ENCODE data around the gene BEX1. TPM values are rescaled to one million over a fixed set of nuclear protein-coding genes. Genes with fewer than 3 reads are reported as not detected.

The BEX1 gene
- total and polyA plus RNA-seq, 8 donors = 8.4 to 19.5 (median 9.4) TPM; not detected in 4

GRCh38 chrX:103101299-103102042 is 37.5 kb upstream of the BEX1 start:
- Histone ChIP-seq H3K36me3 (no peaks in the 10 kb centered on the region), H3K4me1 (no peaks in the 10 kb centered on the region), H3K27me3 (no peaks in the 10 kb centered on the region), H3K9me3 (no peaks in the 10 kb centered on the region), H3K4me3 (no peak overlapping the region), H3K27ac (no peak overlapping the region)
- TF ChIP-seq POLR2A (IDR thresholded peaks at IDR 0.05) = no peak
- no peak for TF ChIP-seq POLR2AphosphoS5 (IDR thresholded peaks at IDR 0.05)
- WGBS, 5 donors = 6 to 27% (median 19%) methylated on average over 3 of the region's 3 CpGs
- peak in 1 of 2 donors; percentile 12 for DNase-seq
- intact Hi-C loops (cut with DNase I; ENCODE audit: low total_unique reads) = no loop called here

DNA sequence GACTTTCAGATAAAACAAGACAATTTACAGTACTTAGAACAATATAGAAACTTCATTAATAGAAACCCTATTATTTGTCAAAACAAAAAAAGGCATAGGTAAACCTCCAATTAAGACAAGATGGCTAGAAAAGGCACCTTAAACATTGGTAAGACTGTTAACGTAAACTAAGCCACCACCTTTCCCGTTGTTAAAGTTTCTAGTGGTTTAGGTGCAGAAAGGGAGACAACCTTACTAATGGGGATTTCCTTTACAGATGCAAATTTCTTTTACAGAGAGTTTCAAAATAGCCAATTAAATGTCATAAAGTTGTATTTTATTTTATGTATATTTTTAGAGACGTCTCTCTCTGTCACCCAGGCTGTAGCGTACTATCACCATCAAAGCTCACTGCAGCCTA is 36.5 kb upstream of the BEX1 start:
- Histone ChIP-seq H3K27me3 (no peaks in the 10 kb centered on the region), H3K4me1 (no peaks in the 10 kb centered on the region), H3K9me3 (no peaks in the 10 kb centered on the region), H3K27ac (no peak overlapping the region), H3K36me3 (no peaks in the 10 kb centered on the region), H3K4me3 (no peak overlapping the region)
- intact Hi-C loops (cut with DNase I; ENCODE audit: low total_unique reads) = no loop called here
- TF ChIP-seq POLR2AphosphoS5 (IDR thresholded peaks at IDR 0.05) = no peak
- TF ChIP-seq EP300 (IDR thresholded peaks at IDR 0.05) = no peak
- TF ChIP-seq CTCF (IDR thresholded peaks at IDR 0.05) = no peak
- no peak for TF ChIP-seq POLR2A (IDR thresholded peaks at IDR 0.05)
- no peak for DNase-seq
- WGBS, 5 donors = 84 to 96% (median 85%) methylated on average over 4 of the region's 4 CpGs

DNA sequence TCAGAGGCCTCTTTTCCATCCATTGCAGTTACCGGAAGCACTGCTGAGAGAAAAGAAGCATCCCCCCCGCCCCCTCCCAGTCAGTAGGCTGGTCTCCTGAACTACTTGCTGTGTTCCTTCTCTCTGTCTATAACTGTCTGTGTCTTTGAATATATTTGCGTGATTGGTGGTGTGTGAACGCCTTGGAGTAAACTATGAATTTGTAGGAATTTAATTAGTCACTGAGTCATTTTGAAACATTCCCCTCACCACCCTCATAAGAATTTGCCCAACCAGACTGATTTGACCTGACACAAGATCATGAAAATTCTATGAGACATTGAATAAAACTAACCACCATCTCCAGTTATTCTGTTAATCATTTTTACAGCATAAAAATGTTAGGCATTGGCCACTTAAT is 35.7 kb upstream of the BEX1 start:
- no peak for TF ChIP-seq CTCF (IDR thresholded peaks at IDR 0.05)
- no peak for TF ChIP-seq POLR2A (IDR thresholded peaks at IDR 0.05)
- TF ChIP-seq EP300 (IDR thresholded peaks at IDR 0.05) = no peak
- TF ChIP-seq POLR2AphosphoS5 (IDR thresholded peaks at IDR 0.05) = no peak
- H3K9me3 ChIP-seq = no peaks in the 10 kb centered on the region
- no peaks in the 10 kb centered on the region for H3K27me3 ChIP-seq
- intact Hi-C loops (cut with DNase I; ENCODE audit: low total_unique reads) = no loop called here
- no peak for DNase-seq
- H3K4me1 ChIP-seq = no peaks in the 10 kb centered on the region
- H3K36me3 ChIP-seq = no peaks in the 10 kb centered on the region
- H3K4me3 ChIP-seq = no peak overlapping the region
- WGBS, 5 donors = 77 to 95% (median 82%) methylated on average over 4 of the region's 4 CpGs
- H3K27ac ChIP-seq = no peak overlapping the region

- TF ChIP-seq CTCF (IDR thresholded peaks at IDR 0.05) (no peak), POLR2A (IDR thresholded peaks at IDR 0.05) (no peak), POLR2AphosphoS5 (IDR thresholded peaks at IDR 0.05) (no peak), EP300 (IDR thresholded peaks at IDR 0.05) (no peak)
- intact Hi-C loops (cut with DNase I; ENCODE audit: low total_unique reads) = no loop called here
- Histone ChIP-seq H3K27ac (no peak overlapping the region), H3K4me3 (no peak overlapping the region), H3K27me3 (peaks cover 0 to 5% (median 0%) of the 10 kb centered on the region in 3 donors), H3K36me3 (no peaks in the 10 kb centered on the region), H3K9me3 (no peaks in the 10 kb centered on the region), H3K4me1 (no peaks in the 10 kb centered on the region)
- 67 to 80% (median 75%) methylated on average over 2 of the region's 2 CpGs for WGBS, 5 donors
- DNase-seq = no peak
These were observed 34.5 kb upstream of the BEX1 start for GRCh38 chrX:103098488-103098887.

DNA sequence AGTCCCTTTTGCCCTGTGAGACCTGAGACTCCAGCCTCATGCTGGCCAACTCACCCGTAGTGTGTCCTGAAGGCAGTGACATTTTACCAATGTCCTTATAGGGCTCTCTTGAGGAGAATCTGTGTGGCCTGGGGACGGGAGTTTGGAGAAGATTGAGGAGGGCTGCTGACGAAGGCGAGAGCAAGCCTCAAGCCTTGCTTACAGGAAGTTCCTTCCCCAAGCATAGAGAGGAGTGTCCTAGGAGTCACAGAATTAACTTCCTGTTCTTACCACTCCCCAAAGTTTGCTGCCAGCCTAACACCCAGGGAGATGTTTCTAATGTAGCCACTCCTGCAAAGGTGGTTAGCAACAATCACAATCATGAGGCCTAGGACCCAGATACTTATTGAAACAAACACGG is 29.0 kb upstream of the BEX1 start, which contains the start of gene NXF3:
Gene NXF3 (minus strand): TSS at position 202 of the 400 bp plus-strand sequence. CDS start 120 bp downstream, at position 82.
- peaks cover 0 to 13% (median 0%) of the 10 kb centered on the region in 3 donors for H3K27me3 ChIP-seq
- H3K9me3 ChIP-seq = no peaks in the 10 kb centered on the region
- TF ChIP-seq EP300 (IDR thresholded peaks at IDR 0.05) (no peak), POLR2AphosphoS5 (IDR thresholded peaks at IDR 0.05) (no peak), POLR2A (IDR thresholded peaks at IDR 0.05) (no peak), CTCF (IDR thresholded peaks at IDR 0.05) (no peak)
- intact Hi-C loops (cut with DNase I; ENCODE audit: low total_unique reads) = no loop called here
- H3K4me1 ChIP-seq = no peaks in the 10 kb centered on the region
- 66 to 79% (median 73%) methylated on average over 4 to 5 of the region's 5 CpGs for WGBS, 5 donors
- DNase-seq = no peak
- no peak within 1 kb of the TSS for H3K27ac ChIP-seq
- no peaks in the 10 kb centered on the region for H3K36me3 ChIP-seq
- H3K4me3 ChIP-seq = no peak within 1 kb of the TSS

Measured in stomach (tissue), 9 donors.